H7 (cell line): ENCODE measurements around the gene TPM4. TPM values are rescaled to one million over a fixed set of nuclear protein-coding genes. Genes with fewer than 3 reads are reported as not detected.
"Not testable (repeated sequence)": the region's sequence is repeated elsewhere in the genome, so short reads cannot be mapped to it uniquely, and the experiment has no call there.

Experiments
- DNase-seq: peaks from one replicate; pipeline ENCODE4 v3.0.0; 2012
- H3K27me3 ChIP-seq: 2 replicates; pipeline ENCODE4 v1.6.0; 2011; ENCODE audit warnings: mild to moderate bottlenecking, low read length; ENCODE audit not compliant: control insufficient read depth, insufficient read depth
- H3K36me3 ChIP-seq: replicated peaks from 2 replicates; pipeline ENCODE4 v1.5.1; 2011; ENCODE audit warnings: low read length; ENCODE audit not compliant: control insufficient read depth, insufficient read depth
- H3K4me3 ChIP-seq: 2 replicates; pipeline ENCODE4 v1.5.1; 2011; ENCODE audit warnings: low read depth, mild to moderate bottlenecking, control low read depth, low read length, moderate library complexity; ENCODE audit not compliant: insufficient read depth
- total RNA-seq: library from RNA; depleted of rRNA; stranded (reverse); fragments of >200 nt; shearing (Covaris generic); gene quantifications from 2 replicates; pipeline ENCODE4 v1.2.3, GENCODE V29; 2014

The TPM4 gene
- total RNA-seq, 1 experiment from 2014 or later: 429 TPM

GRCh38 chr19:16089010-16089846 lies 12.9 kb downstream of the TPM4 start:
- Histone ChIP-seq H3K36me3 (peaks cover 68% of the 10 kb centered on the region), H3K27me3 (no peaks in the 10 kb centered on the region), H3K4me3 (no peak overlapping the region)
- no peak for DNase-seq

- no peak overlapping the region for H3K4me3 ChIP-seq
- peaks cover 64% of the 10 kb centered on the region for H3K36me3 ChIP-seq
- no peaks in the 10 kb centered on the region for H3K27me3 ChIP-seq
- DNase-seq: no peak
Measured at GRCh38 chr19:16091546-16092475, 15.5 kb downstream of the TPM4 start.

GRCh38 chr19:16094360-16095070 lies 18.2 kb downstream of the TPM4 start:
- H3K27me3 ChIP-seq: no peaks in the 10 kb centered on the region
- no peak for DNase-seq
- peaks cover 59% of the 10 kb centered on the region for H3K36me3 ChIP-seq
- H3K4me3 ChIP-seq: no peak overlapping the region

- no peak for DNase-seq
- Histone ChIP-seq H3K36me3 (peaks cover 54% of the 10 kb centered on the region), H3K27me3 (no peaks in the 10 kb centered on the region), H3K4me3 (no peak overlapping the region)
Measured at GRCh38 chr19:16095071-16095571, 18.8 kb downstream of the TPM4 start.

GRCh38 chr19:16096280-16096855 lies 20.1 kb downstream of the TPM4 start:
- no peak overlapping the region for H3K4me3 ChIP-seq
- no peak for DNase-seq
- peaks cover 52% of the 10 kb centered on the region for H3K36me3 ChIP-seq
- no peaks in the 10 kb centered on the region for H3K27me3 ChIP-seq

- DNase-seq: no peak
- peaks cover 45% of the 10 kb centered on the region for H3K36me3 ChIP-seq
- no peak overlapping the region for H3K4me3 ChIP-seq
- H3K27me3 ChIP-seq: no peaks in the 10 kb centered on the region
Measured at GRCh38 chr19:16098416-16098768, 22.1 kb downstream of the TPM4 start.

- no peak for DNase-seq
- H3K36me3 ChIP-seq: peaks cover 41% of the 10 kb centered on the region
- no peaks in the 10 kb centered on the region for H3K27me3 ChIP-seq
Measured at GRCh38 chr19:16098821-16099220, 22.5 kb downstream of the TPM4 start.

GRCh38 chr19:16099314-16099965 lies 23.1 kb downstream of the TPM4 start:
- DNase-seq: not testable (repeated sequence)

More at GRCh38 chr19:16098821-16099220, 22.5 kb downstream of the TPM4 start:
- no peak overlapping the region for H3K4me3 ChIP-seq

GRCh38 chr19:16100524-16100923 lies 24.2 kb downstream of the TPM4 start:
- no peak for DNase-seq
- H3K4me3 ChIP-seq: no peak overlapping the region
- H3K36me3 ChIP-seq: peaks cover 31% of the 10 kb centered on the region
- no peaks in the 10 kb centered on the region for H3K27me3 ChIP-seq

More at GRCh38 chr19:16099314-16099965, 23.1 kb downstream of the TPM4 start:
- not testable (repeated sequence) for H3K27me3 ChIP-seq, H3K4me3 ChIP-seq
- H3K36me3 ChIP-seq: peaks cover 40% of the 10 kb centered on the region

- Histone ChIP-seq H3K4me3 (no peak overlapping the region), H3K36me3 (peaks cover 9% of the 10 kb centered on the region), H3K27me3 (no peaks in the 10 kb centered on the region)
- DNase-seq: no peak
Measured at GRCh38 chr19:16104722-16105121, 28.4 kb downstream of the TPM4 start.

GRCh38 chr19:16106121-16106520 lies 29.8 kb downstream of the TPM4 start:
- DNase-seq: no peak
- H3K36me3 ChIP-seq: peaks cover 5% of the 10 kb centered on the region
- no peaks in the 10 kb centered on the region for H3K27me3 ChIP-seq
- no peak overlapping the region for H3K4me3 ChIP-seq

- peaks cover 4% of the 10 kb centered on the region for H3K36me3 ChIP-seq
- H3K4me3 ChIP-seq: peak within 1 kb of the TSS; percentile 93
- peak; percentile 100 for DNase-seq
- H3K27me3 ChIP-seq: no peaks in the 10 kb centered on the region
Measured at GRCh38 chr19:16111160-16111908, 35.0 kb downstream of the TPM4 start, which contains the start of gene RAB8A. Gene RAB8A, plus strand, starts transcription at chr19:16111889. Its CDS starts 13 bp downstream, at chr19:16111902.
